NOMO-1 treated with dmso at 0.1 percent for 144 hours (cell line): ENCODE measurements around the gene FOXN3.

Experiments
- DNase-seq: peaks from one replicate; lab custom pipeline; 2025; ENCODE audit not compliant: unreplicated experiment; lab: John Stamatoyannopoulos, UW

FOXN3 gene

DNA sequence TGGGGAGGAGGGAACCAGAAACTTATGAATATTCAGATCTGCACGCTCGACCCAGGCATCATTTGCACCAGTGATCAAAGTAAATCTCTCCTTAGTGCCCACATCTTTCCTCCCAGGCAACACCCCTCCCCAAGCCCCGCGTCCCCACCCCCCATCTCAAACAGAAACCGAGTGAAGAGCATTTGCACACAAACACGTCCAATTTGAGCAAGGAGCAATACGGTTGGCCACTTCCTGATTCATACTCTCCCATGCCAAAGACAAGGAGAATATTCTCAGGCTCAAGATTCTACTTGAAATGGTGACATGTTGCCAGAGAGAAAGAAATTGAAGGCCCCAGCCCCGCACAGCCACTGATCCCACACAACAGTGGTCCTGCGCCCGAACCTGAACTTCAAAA, 7.1 kb downstream of the FOXN3 start:
- DNase-seq, result no peak

DNA sequence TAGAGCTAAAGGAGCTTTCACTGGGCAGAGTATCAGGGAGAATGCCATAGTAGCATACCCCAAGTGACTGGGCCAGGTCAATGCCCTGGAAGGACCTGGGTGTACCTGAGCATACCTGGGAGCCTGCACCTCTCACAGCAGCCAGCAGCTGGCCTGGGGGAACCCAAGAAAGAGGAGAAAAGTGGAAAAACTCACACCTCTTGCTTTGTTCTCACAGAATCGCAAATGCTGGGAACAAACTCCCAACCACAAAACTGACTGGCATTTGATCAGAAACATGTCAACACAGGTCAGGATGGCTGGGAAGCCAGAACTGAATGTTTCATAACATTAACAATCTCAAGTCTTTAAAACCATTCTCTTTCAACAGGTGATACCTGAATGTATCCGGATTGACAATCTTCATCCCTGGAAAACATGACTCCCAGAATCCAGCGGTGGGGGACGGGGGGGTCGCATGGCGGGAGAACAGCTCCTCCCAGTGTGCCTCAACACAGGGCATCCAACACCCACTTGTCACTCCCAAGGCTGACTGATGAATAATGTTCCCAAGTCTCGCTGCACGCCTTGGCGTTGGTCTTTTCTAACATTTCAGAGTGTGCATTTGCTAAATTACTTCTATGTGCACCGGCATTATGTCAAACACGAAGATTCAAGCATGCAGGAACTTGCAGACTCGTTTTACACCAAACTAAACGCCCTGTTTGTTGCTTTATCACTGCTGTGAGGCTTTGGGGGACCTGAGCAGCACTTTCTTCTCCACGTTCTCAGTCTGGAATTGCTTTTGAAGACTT, 7.9 kb downstream of the FOXN3 start:
- no peak for DNase-seq

DNA sequence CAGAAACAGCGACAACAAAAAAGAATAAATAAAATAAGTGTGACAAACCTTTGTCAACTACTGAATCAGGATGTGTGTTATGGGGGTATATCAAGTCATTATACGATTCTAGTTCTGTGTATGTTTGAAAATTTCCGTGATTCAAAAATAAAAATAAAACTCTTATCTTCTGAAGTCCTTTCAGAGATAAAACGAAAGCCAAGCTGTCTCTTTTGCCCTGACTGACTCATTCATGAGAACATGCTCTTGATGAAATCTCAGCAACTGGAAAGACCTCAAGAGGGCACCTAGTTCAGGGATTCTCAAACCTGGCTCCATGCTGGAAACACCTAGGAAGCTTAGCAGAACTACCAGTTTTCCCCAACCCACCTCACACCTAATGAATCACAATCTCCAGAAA, 9.2 kb downstream of the FOXN3 start:
- no peak for DNase-seq

DNA sequence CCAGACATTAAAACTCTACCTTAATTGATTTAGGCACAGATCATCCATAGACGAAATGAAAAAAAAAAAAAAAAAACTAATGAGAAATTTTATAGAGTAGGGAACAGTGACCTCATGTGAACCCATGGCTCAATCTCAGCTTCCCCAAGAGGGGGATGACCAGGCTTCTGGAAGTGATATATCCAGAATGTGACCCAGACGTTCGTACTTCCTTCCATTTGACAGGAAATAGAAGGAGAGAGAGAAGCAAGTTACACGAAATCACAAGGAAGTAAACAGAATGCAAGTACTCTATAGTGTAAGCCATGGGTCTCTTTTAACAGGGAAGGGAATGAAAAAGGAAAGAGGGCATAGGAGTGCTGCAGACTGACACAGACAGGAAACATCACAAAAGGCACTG, 10.1 kb downstream of the FOXN3 start:
- DNase-seq, result no peak

DNA sequence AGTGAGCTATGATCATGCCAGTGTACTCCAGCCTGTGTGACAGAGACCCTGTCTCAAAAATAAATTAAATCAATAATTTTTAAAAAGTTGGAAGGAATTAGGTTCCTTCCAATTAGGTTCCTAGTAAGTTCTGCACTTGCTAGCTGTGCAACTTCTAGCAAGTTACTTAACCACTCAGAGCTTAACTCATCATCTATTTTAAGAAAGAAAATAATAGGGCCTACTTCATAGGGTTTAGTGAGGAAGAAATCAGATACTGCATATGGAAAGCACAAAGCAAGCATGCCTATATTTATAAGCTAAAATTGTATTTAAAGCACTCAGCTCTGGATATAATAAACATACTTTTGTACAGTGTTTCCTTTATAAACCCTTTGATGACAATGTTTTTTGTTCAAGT, 10.7 kb downstream of the FOXN3 start:
- no peak for DNase-seq

DNA sequence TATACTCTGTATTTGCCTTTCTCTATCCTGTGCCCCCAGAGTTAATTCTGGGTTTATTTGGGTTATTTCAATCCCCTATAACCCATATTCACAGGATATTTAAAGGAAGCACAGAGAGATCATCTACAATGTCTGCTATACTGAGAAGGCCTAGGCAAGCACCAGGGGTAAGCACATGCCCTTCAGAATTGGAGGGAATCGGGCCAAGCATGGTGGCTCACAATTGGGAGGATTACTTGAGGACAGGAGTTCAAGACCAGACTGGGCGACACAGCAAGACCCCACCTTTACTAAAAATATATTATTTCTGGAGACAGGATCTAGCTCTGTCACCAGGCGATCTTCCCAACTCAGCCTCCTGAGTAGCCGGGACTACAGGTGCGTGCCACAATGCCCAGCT, 11.3 kb downstream of the FOXN3 start:
- DNase-seq, result no peak

DNA sequence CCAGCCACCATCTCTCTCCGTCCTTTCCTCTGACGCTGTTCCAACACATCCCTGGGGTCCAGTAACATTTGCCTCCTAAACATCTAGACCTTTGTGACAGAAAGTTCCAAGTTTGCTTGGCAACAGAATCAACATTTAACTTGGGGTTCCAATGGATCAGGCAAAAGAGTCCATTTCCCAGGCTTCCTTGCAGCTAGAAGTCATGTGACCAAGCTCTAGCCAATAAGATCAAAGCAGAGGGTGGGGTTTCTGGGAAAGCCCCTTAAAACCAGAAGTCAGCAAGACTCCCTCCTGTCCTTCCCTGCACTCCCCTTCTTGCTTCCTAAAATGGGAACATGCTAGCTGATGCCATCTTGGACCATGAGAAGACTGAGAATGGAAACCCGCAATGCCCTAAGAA, 14.7 kb downstream of the FOXN3 start:
- no peak for DNase-seq

DNA sequence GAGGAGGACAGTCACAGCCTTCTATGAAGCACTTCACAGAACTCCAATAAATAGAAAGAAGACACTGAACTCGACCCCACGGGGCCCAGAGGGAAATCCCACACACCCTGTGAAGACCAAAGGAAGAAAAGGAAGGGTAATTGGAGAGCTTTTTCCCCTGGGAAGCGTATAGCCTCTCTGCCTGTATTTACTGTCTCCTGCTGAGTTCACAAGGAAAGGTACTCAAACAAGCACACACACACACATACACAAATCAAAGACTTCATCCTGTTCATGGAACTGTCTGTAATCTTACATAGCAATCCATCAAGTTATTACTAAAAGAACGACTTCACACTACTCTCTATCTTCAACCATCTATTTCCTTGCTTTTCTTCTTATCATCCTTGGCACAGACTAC, 15.3 kb downstream of the FOXN3 start:
- DNase-seq, result no peak

DNA sequence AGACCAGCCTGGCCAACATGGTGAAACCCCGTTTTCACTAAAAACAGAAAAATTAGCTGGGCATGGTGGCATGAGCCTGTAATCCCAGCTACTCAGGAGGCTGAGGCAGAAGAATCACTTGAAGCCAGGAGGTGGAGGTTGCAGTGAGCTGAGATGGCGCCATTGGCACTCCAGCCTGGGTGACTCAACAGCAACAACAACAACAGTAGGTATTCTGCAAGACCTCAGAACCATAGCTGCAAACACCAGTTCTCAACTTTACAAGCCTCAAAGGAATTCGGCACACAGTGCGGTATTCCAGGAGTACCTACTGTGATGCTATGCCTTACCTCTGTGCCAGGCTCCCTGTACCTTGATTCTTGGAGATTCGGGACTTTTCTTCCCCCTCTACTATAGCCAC, 15.8 kb downstream of the FOXN3 start:
- DNase-seq, result no peak

DNA sequence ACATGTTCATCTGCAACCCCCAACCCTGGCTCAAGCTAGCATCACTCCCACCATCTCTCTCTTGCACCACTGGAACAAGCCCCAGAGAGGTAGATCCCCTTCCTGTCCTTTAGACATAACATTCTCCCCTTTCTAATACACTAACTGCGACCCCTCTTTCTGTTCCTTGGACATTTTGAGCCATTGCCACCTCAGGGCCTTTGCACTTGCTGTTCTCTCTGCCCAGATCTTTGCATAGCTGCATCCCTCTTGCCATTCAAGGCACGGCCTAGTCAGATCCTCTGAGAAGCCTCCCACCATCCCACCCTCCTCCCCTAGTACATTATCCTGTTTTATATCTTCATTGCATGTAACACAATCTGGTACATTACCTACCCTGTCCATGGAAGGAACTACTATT, 16.5 kb downstream of the FOXN3 start:
- DNase-seq, result no peak

DNA sequence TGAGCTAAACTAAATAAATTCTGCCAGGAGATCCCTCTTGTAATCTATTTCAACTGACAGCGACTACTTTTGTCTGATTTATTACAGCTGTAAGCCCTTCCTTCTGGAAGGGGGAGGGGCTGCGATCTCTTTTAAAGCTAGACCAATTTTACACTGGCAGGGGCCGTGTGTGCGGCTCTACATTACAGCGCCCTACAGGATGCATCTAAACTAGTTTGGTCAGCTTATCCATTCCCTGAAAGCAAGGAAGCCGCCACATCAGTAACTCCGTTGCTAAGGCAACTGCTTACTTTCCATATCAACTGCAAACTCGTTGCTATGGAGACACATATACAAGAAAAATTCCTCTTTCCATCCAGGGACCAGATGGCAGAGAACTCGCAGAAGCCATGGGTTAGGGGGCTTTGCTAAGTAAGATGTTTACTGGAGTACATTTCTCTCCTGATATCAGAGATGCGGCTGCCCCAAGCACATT, 17.4 kb downstream of the FOXN3 start:
- DNase-seq, result no peak

DNA sequence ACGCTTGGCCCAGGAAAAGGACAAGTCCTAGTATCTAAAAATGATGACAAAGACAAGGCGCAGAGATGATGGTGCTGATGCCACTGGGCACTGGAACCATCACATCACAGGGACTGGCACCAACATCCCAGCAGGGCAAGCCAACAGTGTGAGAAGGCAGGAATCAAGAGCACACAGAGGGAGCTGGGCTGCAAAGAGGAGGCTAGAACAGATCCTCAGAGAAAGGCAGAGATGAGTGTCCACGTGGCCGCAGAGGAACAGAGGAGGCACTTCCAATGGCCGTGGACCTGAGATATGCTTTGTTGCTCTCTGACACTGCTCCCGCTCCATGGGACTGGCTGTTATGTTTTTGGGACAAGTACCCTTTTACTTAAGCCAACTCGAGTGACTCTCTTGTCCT, 17.9 kb downstream of the FOXN3 start:
- no peak for DNase-seq

DNA sequence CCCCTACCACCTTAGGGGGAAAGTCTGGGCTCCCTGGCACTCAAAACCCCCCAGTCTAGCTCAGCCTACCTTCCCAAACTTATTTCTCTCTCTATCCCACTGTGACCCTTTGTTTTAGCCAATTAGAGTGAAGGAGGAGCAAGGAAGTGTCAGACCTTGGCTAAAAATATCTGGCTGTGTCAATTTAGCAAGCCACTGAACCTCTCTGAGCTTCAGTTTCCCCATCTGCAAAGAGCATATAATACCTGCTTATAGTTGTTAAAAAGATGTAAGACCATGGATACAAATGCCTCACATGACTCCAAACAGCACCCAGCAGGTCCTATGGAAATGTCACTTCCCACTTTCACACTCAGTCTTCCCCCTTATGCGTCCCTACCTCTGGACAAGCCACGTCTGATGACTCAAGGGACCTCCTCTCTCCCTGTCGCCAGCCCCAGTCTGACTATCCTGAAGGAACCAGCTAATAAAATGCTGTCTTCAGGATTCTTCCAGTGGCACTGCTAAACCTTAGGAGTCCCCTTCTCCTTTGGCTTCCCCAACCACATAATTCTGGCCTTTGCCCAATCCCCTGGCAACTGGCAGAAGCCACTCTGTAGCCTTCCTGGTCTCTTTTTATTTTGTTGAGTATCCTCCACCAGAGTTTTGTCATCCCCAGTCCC, 19.3 kb downstream of the FOXN3 start:
- peak; percentile 3 for DNase-seq

DNA sequence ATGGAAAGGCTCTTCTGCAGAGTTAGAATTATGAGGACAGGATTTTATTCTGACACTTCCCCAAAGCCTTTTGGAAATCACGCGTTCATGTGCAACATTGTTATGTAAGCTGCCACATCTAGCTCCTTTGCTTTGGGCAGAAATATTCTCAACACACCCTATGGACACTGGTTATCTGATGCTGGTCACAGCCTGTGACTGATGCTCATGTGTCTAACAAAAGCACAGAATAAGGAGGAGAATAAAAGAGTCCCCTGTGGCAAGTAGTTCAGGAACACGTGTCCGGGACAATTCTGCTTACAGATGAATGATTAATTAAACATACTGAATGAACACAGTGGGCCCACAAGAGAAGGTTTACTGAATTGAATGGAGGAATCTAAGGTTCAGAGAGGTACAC, 22.1 kb downstream of the FOXN3 start:
- no peak for DNase-seq

DNA sequence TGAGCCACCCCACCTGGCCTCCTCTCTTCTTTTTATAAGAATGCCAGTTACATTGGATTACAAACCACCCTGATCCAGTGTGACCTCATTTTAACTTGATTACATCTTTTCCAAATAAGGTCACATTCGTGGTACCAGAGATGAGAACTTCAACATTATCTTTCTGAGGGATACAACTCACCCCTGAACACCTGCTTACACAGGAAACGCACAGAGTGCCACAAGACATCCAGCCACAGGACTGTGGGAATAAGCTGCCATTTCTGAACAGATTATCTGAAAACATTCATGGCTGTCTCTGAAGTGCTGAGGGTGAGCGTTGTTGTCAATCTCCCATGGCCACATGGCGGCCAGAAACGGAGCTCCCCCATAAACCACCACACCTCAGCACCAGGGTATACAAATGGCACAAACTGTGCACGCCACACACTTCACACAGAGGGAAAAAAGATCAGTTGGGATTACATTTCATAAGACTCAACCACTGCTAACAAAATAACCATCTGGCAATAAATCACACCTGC, 23.7 kb downstream of the FOXN3 start:
- no peak for DNase-seq

DNA sequence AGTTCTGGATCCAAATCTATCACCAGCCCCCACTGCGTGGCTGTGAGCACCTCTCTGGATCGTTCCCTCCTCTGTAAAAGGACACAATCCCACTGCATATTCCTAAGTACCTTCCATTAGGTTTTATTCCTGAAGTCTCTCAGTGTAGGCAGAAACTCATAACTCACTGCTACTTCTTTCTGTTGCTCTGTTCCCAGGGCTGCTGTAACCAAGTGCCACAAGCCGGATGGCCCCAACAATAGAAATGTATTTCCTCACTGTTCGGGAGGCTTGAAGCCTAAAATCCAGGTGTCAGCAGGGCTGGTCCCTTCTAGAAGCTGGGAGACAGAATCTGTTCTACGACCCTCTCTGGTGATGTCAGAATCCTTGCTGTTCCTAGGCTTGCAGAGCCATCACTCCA, 24.9 kb downstream of the FOXN3 start:
- DNase-seq, result no peak

DNA sequence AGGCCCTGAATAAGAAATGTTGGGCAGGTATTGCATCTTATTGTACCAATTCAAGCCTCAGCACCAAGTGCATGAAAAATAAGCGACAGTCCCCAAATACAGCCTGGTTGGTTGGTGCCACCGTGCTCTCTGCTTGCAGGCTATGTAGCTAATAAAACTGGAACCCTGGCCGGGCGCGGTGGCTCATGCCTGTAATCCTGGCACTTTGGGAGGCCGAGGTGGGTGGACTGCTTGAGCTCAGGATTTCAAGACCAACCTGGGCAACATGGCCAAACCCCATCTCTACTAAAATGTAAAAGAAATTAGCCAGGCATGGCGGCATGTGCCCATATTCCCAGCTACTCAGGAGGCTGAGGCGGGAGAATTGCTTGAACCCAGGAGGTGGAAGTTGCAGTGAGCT, 25.5 kb downstream of the FOXN3 start:
- DNase-seq, result no peak

DNA sequence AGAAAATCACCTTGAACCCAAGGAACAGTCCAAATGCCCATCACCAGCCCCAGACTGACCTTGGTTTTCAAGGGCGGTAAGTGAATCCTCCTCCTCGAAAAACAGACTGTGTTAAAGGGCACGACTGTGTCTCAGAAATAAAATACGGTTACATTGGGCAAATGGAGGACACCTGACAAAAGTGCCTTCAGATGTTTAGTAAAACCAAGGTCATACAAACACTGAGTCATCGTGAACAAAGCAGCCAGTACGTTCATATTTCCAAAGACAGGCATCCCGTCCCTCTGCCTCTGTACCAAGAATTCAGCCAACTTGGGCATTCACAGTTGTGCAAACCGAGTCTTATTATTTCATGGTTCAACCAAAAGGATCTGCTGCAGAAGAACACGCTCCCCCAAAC, 25.9 kb downstream of the FOXN3 start:
- no peak for DNase-seq

DNA sequence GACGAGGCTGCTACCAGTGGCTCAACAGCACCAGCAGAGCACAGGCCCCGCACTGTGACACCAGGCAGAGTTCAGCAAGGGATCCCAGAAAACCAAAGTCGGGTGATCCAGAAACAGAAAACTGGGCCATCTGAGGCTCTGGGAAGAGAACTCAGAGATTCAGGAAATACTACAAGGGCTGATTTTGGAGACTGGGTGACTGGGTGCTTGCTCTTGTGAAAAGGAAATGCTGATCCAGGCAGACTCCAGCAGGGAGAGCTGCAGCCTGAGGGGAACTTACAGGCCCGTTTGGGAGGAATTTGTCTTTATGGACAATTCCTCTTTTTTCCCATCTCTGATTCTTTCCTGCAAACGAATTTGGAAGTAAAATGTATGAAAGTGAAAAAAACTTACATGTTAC, 28.2 kb downstream of the FOXN3 start:
- no peak for DNase-seq

DNA sequence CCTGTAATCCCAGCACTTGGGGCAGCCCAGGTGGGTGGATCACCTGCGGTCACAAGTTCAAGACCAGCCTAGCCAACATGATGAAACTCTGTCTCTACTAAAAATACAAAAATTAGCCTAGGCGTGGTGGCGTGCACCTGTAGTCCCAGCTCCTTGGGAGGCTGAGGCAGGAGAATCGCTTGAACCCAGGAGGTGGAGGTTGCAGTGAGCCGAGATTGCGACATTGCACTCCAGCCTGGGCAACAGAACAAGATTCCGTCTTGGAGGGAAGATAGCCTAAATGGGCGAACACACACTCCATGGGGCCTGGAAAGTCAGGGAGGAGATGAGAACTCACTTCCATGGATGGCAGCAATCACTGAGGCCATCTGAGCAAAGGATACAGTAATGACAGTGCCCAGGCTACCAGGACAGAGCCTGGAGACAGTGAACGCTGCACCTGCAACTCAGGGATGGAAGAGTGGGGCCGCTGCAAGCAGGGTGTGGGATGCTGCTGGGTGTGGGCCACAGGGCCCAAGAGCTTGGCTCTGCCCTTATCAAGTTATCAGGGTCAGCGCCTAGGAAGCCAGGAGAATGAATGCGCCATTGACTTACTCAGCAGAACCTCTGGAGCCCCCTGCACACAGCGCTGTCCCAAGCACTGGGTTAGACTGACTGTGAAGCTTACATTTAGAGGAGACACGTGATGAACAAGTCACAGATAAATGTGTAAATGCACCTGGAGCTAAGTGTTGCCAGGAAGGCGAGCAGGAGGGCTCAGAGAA, 28.9 kb downstream of the FOXN3 start:
- no peak for DNase-seq

DNA sequence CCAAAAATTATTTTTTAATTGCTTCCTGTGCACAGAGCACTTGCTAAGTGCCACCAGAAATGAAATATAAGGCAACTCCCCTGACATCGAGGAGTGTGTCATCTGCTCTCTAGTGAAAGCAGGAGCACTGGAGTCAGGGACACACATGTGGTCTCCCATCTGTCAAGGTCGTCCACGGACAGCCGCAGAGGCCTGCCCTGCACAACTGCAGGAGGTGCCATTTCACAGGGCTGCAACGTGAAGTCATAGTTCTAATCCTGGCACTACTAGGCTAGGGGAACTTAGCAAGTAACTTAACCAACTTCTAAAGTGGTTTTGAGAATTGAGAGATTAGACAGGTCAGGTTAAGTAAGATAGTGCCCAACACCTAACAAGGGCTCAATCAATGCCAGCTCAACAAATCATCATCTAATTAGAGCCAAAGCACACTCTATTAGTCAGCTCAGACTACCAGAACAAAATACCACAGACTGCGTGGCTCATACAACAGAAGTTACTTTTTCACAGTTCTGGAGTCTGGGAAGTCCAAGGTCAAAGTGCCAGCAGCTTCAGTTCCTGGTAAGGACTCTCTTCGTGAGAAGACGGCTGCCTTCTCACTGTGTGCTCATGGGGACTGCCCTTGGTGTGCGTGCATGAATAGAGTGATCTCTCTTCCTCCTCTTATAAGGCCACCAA, 30.7 kb downstream of the FOXN3 start:
- DNase-seq, result peak; percentile 15
